NCI-H526 (cell line): ENCODE data around the gene LILRB4.
"Not testable (repeated sequence)": the region's sequence is repeated elsewhere in the genome, so short reads cannot be mapped to it uniquely, and the experiment has no call there.

Source experiments
- DNase-seq, 2 experiments: peaks; one replicate each; lab custom pipeline; 2025; lab: John Stamatoyannopoulos, UW

LILRB4 gene

DNA sequence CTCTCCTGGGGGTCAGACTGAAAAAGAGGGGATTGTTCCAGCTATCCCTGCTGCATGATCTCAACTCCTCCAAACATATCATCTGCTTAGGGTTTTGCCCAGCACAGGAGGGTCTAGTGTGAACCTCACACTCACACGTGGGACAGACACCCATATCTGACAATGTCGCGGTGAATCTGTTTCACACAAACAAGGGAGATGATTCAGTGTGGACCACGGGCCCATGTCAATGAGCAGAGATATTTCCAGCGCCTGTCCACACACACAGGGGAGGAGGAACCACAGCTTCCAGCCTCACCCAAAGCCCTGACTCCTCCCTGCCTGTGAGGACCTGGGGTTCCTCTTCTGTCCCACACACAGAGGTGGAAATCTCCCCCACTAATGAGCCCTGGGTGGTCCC, 31.9 kb downstream of the LILRB4 start:
- no peak for DNase-seq

DNA sequence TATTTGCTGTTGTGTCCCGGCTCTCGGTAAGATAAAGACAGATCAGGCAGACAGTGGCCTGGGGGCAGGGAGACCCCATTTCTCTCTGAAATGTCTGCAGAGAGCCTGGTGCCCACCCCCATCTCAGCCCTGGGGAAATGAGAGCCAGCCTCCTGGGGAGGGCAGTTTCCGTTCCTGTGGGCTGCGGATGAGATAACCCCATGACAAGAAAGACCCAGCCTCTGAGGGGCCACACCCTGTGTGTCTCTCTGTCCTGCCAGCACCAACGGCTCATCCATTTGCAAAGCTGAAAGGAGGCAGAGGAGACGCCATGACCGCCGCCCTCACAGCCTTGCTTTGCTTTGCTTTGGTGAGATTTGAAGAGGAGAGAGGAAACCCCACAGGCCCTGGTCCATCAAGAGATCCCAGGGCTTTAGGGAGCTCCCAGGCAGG, 33.3 kb downstream of the LILRB4 start:
- no peak for DNase-seq

DNA sequence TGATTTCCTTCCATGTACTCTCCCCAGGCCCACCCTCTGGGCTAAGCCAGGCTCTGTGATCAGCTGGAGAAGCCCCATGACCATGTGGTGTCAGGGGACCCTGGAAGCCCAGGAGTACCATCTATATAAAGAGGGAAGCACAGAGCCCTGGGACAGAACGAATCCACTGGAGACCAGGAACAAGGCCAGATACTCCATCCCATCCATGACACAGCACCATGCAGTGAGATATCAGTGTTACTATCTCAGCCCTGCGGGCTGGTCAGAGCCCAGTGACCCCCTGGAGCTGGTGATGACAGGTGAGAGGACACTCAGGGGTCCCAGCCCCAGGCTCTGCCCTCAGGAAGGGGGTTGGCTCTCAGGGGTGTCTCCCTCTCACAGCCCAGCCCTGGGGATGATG, 34.0 kb downstream of the LILRB4 start:
- DNase-seq: no peak

- not testable (repeated sequence) for DNase-seq
These were observed 34.9 kb downstream of the LILRB4 start for GRCh38 chr19:54697716-54698115.

DNA sequence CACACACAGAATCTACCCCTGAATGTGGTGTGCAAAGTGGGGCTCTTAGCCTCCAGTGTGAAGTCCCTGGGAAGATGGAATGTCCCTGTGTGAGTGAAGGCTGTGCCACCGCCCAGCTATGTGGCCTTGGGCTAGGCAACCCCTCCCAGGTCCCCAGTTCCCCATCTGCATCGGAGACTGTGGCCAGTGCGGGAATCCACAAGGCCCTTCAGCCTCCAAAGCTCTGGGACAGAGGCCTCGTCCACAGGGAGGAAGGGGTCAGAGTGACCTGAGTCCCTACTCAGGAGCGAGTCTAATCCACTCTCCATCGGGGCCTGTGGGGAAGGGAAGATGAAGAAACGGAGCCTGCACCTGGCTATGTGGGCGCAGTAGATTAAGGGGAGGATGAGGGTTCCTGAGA, 42.1 kb downstream of the LILRB4 start:
- no peak for DNase-seq

- no peak for DNase-seq
These were observed 45.2 kb downstream of the LILRB4 start for GRCh38 chr19:54707962-54708361.

GRCh38 chr19:54708781-54709180, 46.0 kb downstream of the LILRB4 start:
- DNase-seq: no peak

- no peak for DNase-seq
These were observed 46.6 kb downstream of the LILRB4 start for GRCh38 chr19:54709212-54709948.

GRCh38 chr19:54709956-54710355, 47.2 kb downstream of the LILRB4 start:
- DNase-seq: not testable (repeated sequence)
